ENCODE measurements around the gene SYNPO2.
"Not testable (repeated sequence)": the region's sequence is repeated elsewhere in the genome, so short reads cannot be mapped to it uniquely, and the experiment has no call there.

The SYNPO2 gene

GRCh38 chr4:118977100-118977499, 88.4 kb downstream of the SYNPO2 start:
- DNase-seq: not testable (repeated sequence)

DNA sequence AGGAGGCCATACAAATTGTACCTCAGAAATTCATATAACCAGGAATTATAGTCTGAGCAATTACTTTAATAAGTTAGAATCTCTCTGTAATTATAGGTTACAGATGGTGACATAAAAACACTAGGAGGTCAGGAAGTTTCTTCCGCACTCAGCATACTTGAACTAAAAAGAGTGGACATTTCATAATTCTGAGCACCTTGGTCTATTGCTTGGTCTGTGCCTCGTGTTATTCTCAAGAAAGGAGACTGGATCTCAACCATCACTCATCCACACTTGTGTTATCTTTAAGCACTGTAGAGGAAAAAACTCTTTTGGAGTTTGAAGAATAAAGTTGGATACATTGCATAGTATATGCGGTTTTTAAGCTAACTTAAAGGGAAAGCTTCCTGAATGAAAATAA, 91.1 kb downstream of the SYNPO2 start:
- no peak for DNase-seq

- no peak for DNase-seq
These were observed 92.7 kb downstream of the SYNPO2 start for GRCh38 chr4:118981171-118981838.

DNA sequence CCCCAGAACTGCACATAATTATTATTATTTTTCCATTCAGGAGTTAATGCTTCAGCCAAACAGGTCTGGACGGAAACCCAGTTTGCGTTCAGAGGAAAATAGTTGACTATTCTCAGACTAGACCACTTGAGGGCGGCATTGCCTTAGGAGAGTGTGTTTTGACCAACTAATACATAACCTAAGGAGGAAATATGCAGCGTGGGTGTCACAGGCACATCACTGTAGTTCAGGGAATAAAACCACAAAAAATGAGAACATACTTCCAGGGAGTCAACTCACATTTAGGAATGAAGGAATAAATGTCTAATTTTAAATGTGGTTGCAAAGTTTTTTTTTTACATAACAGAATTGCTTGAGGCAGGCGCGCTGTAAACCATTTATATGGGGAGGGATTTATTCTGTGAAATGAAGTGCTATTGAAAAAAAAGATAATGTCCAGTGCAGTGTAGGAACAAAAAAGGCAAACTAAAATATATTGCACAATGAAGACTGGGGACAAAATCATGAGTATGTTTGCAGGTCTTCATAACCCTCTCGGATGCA, 93.3 kb downstream of the SYNPO2 start:
- peak; percentile 2 to 15 for DNase-seq

DNA sequence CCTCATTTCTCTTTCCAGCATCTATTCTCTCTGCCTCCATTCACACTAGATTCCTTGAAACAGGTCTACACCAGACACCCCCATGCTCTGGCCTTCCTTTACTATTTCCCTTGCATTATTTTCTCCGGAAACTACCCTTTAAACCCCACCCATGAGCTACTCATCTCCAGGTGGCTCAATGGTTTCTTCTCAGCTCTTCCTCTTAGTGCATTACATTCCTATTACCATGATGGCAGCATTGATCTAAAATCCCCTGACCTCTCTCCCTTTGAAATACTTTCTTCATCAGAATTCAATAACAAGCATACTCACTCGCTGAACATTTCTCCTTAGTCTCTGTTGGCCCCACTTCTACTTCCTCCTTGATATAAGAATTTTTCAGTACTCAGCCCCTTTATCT, 94.6 kb downstream of the SYNPO2 start:
- no peak for DNase-seq

DNA sequence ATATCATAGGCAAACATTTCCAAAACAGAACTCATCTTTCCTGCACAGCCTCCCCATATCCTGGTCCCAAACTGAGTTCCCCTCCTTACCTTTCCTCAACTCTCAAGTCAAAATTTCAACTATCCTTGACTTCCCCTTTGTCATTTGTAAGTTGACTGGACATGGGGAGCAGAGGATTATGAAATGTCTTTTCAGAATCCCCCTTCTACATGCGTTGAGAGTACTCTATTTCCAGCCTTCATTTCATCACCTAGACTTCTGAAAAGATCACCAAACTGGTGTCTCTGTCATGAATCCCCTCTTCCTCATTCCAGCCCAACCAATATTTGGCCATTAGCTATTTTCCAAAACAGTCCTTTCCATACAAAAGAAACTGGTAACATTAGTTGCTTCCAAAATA, 95.2 kb downstream of the SYNPO2 start:
- DNase-seq: no peak

DNA sequence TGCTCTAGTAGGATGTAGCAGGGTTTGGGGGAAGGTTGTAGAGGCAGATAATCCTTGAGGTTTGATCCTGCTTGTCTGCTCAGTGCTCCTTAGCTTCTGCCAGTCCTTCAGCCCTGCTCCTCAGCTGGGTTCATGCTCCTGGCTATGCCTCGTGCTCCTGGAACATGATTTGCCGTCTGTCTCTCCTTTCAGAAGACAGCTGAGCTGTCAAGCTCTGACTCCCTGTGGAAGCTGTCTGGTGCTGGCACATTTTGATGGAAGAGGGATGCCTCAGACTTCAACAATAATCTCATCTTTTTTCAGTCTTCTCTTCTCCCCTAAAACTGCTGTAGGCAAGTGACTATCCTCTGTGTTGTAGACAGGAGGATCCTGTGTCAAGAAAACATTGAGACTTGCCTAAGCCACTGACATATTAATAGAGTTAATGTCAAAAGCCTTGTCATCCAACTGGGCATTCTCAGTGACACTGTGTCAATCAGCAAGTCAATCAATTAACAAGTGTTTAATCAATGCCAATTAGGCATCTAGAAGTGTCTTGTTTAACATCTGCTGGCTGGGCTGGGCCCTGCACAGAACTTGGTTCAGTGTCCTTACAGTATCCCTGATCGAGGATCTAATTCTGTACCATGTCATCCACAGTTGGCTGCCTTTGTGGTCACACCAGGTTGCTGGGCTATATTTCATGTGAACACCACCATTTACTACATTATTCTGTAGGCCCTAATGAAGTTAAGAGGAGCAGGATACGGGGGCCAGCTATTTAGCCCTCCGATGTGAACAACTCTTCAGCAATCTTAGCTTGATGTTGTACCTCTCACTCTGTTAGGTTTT, 96.7 kb downstream of the SYNPO2 start:
- no peak for DNase-seq

- no peak for DNase-seq
These were observed 99.4 kb downstream of the SYNPO2 start for GRCh38 chr4:118987959-118988634.

DNA sequence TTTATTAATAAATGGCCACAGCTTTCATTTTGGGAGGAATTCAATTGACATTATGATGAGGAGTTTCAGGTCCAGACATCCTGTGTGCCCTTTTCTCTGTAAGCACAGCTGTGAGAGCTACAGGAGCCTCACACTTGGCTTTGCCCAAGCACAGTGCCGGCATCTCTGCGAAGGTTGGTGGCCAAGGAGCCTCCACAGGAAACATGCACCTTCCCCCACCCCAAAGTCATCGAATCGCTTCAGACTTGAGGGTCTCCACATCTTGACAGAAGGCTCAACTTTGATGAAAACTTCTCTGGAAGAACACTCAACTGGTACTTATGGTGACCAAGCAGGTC, 100.0 kb downstream of the SYNPO2 start:
- DNase-seq: no peak

GRCh38 chr4:118989098-118990080, 100.7 kb downstream of the SYNPO2 start:
- DNase-seq: no peak

DNA sequence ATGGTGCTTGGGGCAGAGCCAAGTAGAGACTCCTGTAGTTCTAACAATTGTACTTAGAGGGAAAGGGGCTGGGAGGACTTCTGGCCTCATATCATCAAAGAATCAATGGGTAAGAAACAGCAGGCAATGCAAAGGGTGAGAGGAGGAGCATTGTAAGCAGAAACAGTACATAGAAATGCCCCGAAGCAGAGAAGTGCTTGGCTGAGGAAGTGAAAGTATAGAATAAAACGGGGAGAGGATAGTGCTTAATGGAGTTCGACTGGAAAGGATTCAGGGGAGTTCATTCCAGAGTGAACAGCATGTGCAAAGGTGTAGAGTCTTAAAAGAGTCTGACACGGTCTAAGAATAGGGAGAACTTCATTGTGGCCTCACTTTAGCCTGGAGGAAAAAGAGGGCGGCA, 103.0 kb downstream of the SYNPO2 start:
- DNase-seq: no peak

DNA sequence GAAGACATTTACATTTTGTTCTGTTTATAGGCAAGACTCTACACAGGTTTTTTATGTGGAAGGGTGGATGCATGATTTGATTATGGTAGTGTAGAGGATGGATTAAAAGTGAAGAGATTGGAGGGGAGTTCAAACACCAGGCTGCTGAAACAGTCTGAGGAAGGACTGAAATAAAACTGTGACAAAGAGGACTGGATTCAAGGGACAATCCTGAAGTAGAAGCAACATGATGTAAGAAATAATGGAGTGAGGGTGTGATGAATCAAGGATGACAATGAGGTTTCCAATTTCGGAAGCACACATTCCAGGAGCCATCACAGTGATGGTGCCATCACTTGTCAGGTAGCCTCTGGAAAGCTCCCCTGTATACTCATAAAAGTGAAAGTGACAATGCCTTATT, 103.5 kb downstream of the SYNPO2 start:
- no peak for DNase-seq

DNA sequence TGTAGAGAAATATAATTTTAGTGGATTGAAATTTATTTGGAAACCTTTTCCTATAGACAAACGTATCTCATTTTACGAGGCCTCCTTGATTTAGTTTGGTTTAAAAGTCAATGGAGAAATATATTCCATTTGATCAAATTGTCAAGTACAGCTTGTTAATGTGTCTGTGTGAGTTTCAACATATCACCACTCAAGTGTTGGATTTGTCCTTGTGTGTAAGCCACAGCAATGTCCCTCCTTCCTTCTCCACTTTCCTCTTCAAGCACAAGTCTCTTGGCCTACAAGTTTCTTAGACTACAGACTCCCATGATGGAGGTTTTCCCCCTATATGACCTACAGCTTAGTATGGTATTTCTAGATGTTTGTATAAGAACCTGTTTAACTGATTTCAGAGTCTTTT, 104.7 kb downstream of the SYNPO2 start:
- DNase-seq: no peak

- no peak for DNase-seq
These were observed 105.4 kb downstream of the SYNPO2 start for GRCh38 chr4:118994030-118994429.

DNA sequence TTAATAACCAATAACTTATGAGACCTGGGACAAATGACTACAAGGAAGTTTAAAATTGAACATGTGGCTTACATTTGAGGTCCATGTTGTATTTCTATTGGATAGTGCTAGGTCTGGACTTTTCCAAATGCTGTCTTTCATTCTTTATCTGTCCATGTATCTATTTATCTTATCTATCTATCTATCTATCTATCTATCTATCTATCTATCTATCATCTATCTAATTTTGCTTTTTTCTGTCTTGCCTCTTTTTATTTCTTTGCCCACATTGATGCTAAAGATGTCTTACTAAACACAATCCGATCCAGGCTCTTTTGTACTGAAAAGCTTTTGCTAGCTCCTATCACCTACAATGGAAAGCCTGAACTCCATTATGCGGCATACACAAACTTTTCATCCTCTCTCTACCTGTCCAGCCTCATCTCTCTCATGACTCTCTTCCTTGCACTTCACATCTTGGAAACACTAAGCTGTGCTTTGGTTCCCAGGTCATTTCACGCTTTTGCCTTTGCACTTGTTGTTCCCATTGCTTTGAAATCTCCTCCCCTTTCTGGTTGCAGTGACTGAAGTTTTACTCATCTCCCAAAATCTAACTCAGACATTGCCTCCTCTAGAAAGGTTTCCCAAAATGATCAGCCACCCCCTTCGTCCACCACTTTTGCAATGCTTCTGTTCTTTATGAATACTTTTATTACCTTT, 107.2 kb downstream of the SYNPO2 start:
- DNase-seq: no peak

- no peak for DNase-seq
These were observed 108.9 kb downstream of the SYNPO2 start for GRCh38 chr4:118997601-118998000.

DNA sequence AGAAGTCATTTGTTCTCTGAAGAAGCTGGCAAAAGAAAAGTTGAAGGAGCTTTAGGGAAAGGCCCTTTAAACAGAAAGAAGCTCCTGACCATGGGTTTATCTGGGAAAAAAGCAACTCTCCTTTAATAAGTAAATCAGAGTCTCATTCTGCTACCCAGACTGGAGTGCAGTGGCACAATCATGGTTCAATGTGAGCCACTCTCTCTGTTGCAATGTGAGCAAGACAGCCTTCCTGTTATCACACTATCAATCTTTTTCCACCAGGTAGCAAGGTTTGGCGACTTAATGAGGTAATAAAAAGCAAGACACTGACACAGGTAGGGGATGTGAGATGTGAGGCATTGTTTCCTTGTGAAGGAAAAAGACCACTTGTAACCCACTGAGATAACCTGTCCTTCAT, 111.3 kb downstream of the SYNPO2 start:
- no peak for DNase-seq

DNA sequence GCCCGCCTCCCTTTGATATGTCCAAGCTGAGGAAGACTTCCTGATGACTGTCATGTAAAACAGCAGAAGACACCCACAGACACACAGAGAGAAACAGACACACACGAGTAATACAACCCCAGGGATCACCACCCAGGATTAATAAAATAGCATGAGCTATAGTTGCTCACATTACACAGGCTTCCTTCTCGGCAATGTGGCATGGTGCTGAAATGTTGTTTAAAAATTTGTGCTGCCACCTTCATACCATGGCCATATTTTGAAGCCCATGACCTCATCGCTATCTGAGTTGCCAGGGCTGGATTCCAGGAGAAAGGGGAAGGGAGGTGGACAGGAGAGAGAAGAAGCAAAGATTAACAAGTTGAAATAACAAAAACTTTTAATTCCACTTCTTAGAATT, 111.7 kb downstream of the SYNPO2 start:
- DNase-seq: no peak

DNA sequence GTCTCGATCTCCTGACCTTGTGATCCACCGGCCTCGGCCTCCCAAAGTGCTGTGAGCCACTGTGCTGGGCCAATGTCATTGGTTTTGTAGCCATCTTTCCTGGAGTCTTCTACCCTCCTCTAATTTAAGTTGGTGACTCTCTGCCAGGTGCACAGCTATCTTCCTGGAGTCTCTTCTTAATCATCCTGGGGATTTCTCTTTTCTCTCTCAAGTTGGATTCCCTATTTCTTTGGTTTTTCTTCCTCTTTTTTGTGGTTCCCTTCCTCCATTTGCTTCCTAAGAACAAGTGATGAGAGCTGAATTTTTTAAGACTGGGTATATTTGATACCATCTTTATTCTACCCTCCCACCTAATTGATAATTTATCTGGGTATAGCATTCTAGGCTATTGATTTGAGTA, 113.8 kb downstream of the SYNPO2 start:
- no peak for DNase-seq

- DNase-seq: not testable (repeated sequence)
These were observed 114.3 kb downstream of the SYNPO2 start for GRCh38 chr4:119003001-119003400.

- no peak for DNase-seq
These were observed 117.3 kb downstream of the SYNPO2 start for GRCh38 chr4:119005928-119006460.

GRCh38 chr4:119008761-119009160, 120.1 kb downstream of the SYNPO2 start:
- DNase-seq: no peak
